Liver (tissue), 9 donors: ENCODE measurements around the gene CHST3. TPM values are rescaled to one million over a fixed set of nuclear protein-coding genes. Genes with fewer than 3 reads are reported as not detected.

Source experiments
- DNase-seq: peaks from one replicate; pipeline ENCODE4 v3.0.0-alpha.2; 2017; ENCODE audit warnings: low spot score
- H3K27ac ChIP-seq, 2 donors: one replicate each; pipeline ENCODE4 v1.7.0; 2013; ENCODE audit warnings: inconsistent platforms in 2 of 2, low read length in 2 of 2, control low read depth in 1 of 2, low read depth in 1 of 2, mild to moderate bottlenecking in 1 of 2
- H3K27me3 ChIP-seq, 4 donors: one replicate each; pipeline versions ENCODE4 v1.6.1 to v1.7.0; 2013; ENCODE audit warnings: low read length in 3 of 4, inconsistent platforms in 1 of 4, mild to moderate bottlenecking in 1 of 4, moderate library complexity in 1 of 4; ENCODE audit not compliant: control insufficient read depth in 4 of 4, insufficient read depth in 4 of 4
- H3K36me3 ChIP-seq, 4 donors: one replicate each; pipeline versions ENCODE4 v1.6.1 to v1.7.0; 2013; ENCODE audit warnings: low read length in 3 of 4, mild to moderate bottlenecking in 3 of 4, low read depth in 1 of 4, moderate library complexity in 1 of 4; ENCODE audit not compliant: control insufficient read depth in 4 of 4, insufficient read depth in 3 of 4
- H3K4me1 ChIP-seq, 4 donors: one replicate each; pipeline versions ENCODE4 v1.6.1 to v1.7.0; 2013; ENCODE audit warnings: low read length in 3 of 4, mild to moderate bottlenecking in 3 of 4, moderate library complexity in 1 of 4; ENCODE audit not compliant: control insufficient read depth in 4 of 4, insufficient read depth in 4 of 4
- H3K4me3 ChIP-seq, 3 donors: one replicate each; pipeline versions ENCODE4 v1.6.1 to v1.7.0; 2013; ENCODE audit warnings: low read length in 3 of 3, control low read depth in 1 of 3, low read depth in 1 of 3, mild to moderate bottlenecking in 1 of 3
- H3K9ac ChIP-seq, 2 donors: one replicate each; pipeline ENCODE4 v1.7.0; 2013; ENCODE audit warnings: low read length in 2 of 2, mild to moderate bottlenecking in 2 of 2, moderate library complexity in 2 of 2, control low read depth in 1 of 2, low read depth in 1 of 2
- H3K9me3 ChIP-seq, 4 donors: one replicate each; pipeline versions ENCODE4 v1.6.1 to v1.7.0; 2013; ENCODE audit warnings: low read length in 3 of 4; ENCODE audit not compliant: control insufficient read depth in 4 of 4
- ATF3 ChIP-seq: IDR thresholded peaks from 2 replicates; pipeline ENCODE4 v1.6.1; 2016; ENCODE audit warnings: antibody characterized with exemption
- CTCF ChIP-seq: fragments of 150-350 bp; IDR thresholded peaks from 2 replicates; pipeline ENCODE4 v1.5.1; 2017; ENCODE audit warnings: improper control_type of control experiment, low read depth, low read length; ENCODE audit not compliant: missing input control
- EGR1 ChIP-seq, 2 donors: IDR thresholded peaks; 2 replicates each; pipeline ENCODE4 v1.6.1; 2016 to 2018; ENCODE audit warnings: antibody characterized with exemption in 2 of 2, low read depth in 2 of 2
- FOXA1 ChIP-seq: IDR thresholded peaks from 2 replicates; pipeline ENCODE4 v1.6.1; 2016; ENCODE audit warnings: antibody characterized with exemption
- HNF4A ChIP-seq, 2 donors: conservative IDR thresholded peaks; 2 replicates each; pipeline ENCODE4 v1.6.1; 2016; ENCODE audit warnings: antibody characterized with exemption in 2 of 2, mild to moderate bottlenecking in 2 of 2
- HNF4G ChIP-seq: IDR thresholded peaks from 2 replicates; pipeline ENCODE4 v1.6.1; 2016; ENCODE audit warnings: antibody characterized with exemption
- JUND ChIP-seq, 2 donors: IDR thresholded peaks; 2 replicates each; pipeline ENCODE4 v1.6.1; 2016; ENCODE audit warnings: antibody characterized with exemption in 2 of 2
- MAX ChIP-seq: IDR thresholded peaks from 2 replicates; pipeline ENCODE4 v1.6.1; 2016; ENCODE audit warnings: antibody characterized with exemption
- RAD21 ChIP-seq, 2 donors: IDR thresholded peaks; 2 replicates each; pipeline ENCODE4 v1.6.1; 2016; ENCODE audit warnings: antibody characterized with exemption in 2 of 2, mild to moderate bottlenecking in 2 of 2
- REST ChIP-seq: IDR thresholded peaks from 2 replicates; pipeline ENCODE4 v1.6.1; 2016; ENCODE audit warnings: antibody characterized with exemption, mild to moderate bottlenecking
- ZBTB33 ChIP-seq: IDR thresholded peaks from 2 replicates; pipeline ENCODE4 v1.6.1; 2016; ENCODE audit warnings: antibody characterized with exemption
- WGBS: extraction: QIAGEN DNeasy Blood & Tissue Kit; methylation state at CpG from one replicate; pipeline ENCODE4 v1.1.7; 2013; 5-methylcytosine and 5-hydroxymethylcytosine counted together
- polyA plus RNA-seq, 2 donors: library from polyadenylated mRNA; stranded (reverse) in 1 of 2; unstranded in 1 of 2; fragments of 200-250 nt in 1 of 2; fragments of >200 nt in 1 of 2; fragmentation: Nextera tagmentation in 1 of 2; extraction: Ambion mirVana in 1 of 2; gene quantifications; one replicate each; pipeline versions ENCODE4 v1.2.1 to v1.2.3, GENCODE V29; 2013 to 2015
- total RNA-seq, 2 donors: library from RNA; depleted of rRNA; stranded (reverse); fragments of >200 nt; gene quantifications; one replicate each; pipeline ENCODE4 v1.2.3, GENCODE V29; 2014
- donor health status: healthy.
- donor health status: healthy.
- donor health status: healthy.
- donor health status: healthy.
- donor health status: healthy.

Gene CHST3
- total and polyA plus RNA-seq, 4 donors: 0.29 to 4.3 (median 1.5) TPM

GRCh38 chr10:72048450-72049124 is 84.4 kb downstream of the CHST3 start (continued):
- TF ChIP-seq FOXA1 (no peak), HNF4A (conservative IDR thresholded peaks at IDR 0.05) (peak in 1 of 2 donors; percentile 28)

- Histone ChIP-seq H3K9ac (no peak overlapping the region), H3K4me3 (no peak overlapping the region), H3K27ac (no peak overlapping the region), H3K9me3 (no peaks in the 10 kb centered on the region), H3K27me3 (no peaks in the 10 kb centered on the region), H3K4me1 (no peaks in the 10 kb centered on the region), H3K36me3 (no peaks in the 10 kb centered on the region)
- 68% methylated on average over 1 of the region's 1 CpG for WGBS
- no peak for TF ChIP-seq HNF4G
- no peak for TF ChIP-seq ZBTB33
- no peak for TF ChIP-seq CTCF
- no peak for TF ChIP-seq MAX
- TF ChIP-seq ATF3: no peak
- no peak for DNase-seq
Measured at GRCh38 chr10:72049472-72049871, 85.3 kb downstream of the CHST3 start.

- TF ChIP-seq MAX (no peak), RAD21 (IDR thresholded peaks at IDR 0.05) (no peak), REST (no peak), FOXA1 (no peak), JUND (IDR thresholded peaks at IDR 0.05) (no peak), EGR1 (IDR thresholded peaks at IDR 0.05; ENCODE audit: low read depth in 2 of 2) (no peak), ATF3 (no peak)
- WGBS: 88% methylated on average over 5 of the region's 5 CpGs
- Histone ChIP-seq H3K9me3 (no peaks in the 10 kb centered on the region), H3K4me1 (no peaks in the 10 kb centered on the region), H3K27me3 (no peaks in the 10 kb centered on the region), H3K9ac (no peak overlapping the region), H3K27ac (no peak overlapping the region), H3K36me3 (no peaks in the 10 kb centered on the region), H3K4me3 (no peak overlapping the region)
- DNase-seq: no peak
Measured at GRCh38 chr10:72049969-72050781, 86.0 kb downstream of the CHST3 start.
